ENCODE results near the gene GMPPB.

Gene GMPPB

DNA sequence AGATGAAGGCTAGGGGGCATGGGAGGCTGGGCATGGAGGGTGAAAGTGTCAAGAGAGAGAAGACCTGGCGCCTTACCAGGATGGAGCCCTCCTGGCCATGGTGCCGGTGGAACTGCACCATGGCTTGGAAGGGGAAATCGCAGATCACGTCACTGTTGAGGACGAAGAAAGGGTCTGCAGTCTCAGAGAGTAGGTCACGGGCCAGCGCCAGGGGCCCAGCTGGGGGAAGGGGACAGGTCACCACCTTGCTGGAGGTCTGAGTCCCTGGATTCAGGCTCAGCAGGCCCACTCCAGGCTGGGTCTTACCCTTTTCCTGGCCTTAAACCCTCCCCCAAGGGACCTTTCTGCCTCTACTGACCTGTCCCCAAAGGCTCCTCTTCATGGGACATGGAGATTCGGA, 855 bp downstream of the GMPPB start:
- no peak for TF ChIP-seq CTCF (IDR thresholded peaks at IDR 0.05)
- peaks cover 34 to 36% of the 10 kb centered on the region in 2 experiments for H3K4me1 ChIP-seq (ENCODE audit: control insufficient read depth in 1 of 2, insufficient read depth in 1 of 2, low read depth in 1 of 2, low read length in 1 of 2)
- peaks cover 58% of the 10 kb centered on the region for H3K36me3 ChIP-seq
- H3K27ac ChIP-seq: peak overlapping the region; percentile 87
- peak overlapping the region; percentile 73 to 95 for H3K4me3 ChIP-seq (ENCODE audit: low read depth in 1 of 2, low read length in 1 of 2)
- no peaks in the 10 kb centered on the region for H3K9me3 ChIP-seq
- H3K27me3 ChIP-seq: peaks cover 13% of the 10 kb centered on the region

DNA sequence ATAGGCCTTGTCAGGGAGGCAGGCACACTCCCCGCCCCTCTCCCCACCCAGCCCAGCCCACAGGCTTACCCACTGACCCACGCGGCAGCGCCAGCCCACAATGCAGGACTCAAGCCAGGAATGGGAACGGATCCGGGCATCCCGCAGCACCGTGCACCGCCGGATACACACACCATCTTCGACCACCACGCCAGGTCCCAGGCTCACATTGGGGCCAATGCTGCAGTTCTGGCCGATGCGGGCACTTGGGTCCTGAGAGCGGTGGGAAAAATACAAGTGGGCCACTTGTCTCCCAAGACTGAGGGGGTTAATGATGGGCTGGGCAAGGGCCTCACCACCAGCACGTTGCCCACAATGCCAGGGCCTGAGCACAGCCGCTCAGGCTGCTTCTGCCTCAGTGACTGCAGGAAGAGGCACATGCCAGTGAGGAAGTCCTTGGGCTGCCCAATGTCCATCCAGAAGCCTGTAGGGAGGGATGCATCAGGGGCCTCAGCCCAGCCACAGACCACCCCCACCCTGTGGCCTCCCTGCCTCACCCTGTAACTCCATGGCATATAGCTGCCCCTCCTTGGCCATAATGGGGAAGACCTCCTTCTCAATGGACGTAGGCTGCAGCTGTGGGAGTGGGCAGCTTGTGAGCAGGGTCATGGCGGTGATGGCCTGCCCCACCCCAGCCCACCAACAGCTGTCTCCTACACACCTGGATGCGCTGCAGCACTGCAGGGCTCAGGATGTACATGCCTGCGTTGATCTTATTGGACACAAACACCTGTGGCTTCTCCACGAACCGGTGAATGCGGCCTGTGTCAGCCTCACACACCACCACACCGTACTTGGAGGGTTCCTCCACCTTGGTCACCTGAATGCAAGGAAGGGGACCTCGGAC, 1.6 kb downstream of the GMPPB start:
- peaks cover 50% of the 10 kb centered on the region for H3K36me3 ChIP-seq
- no peaks in the 10 kb centered on the region for H3K9me3 ChIP-seq
- H3K4me1 ChIP-seq (ENCODE audit: control insufficient read depth in 1 of 2, insufficient read depth in 1 of 2, low read depth in 1 of 2, low read length in 1 of 2): peaks cover 34 to 36% of the 10 kb centered on the region in 2 experiments
- H3K27me3 ChIP-seq: peaks cover 14% of the 10 kb centered on the region
- no peak for TF ChIP-seq CTCF (IDR thresholded peaks at IDR 0.05)
- H3K27ac ChIP-seq: no peak overlapping the region
- no peak overlapping the region for H3K4me3 ChIP-seq (ENCODE audit: low read depth in 1 of 2, low read length in 1 of 2)

GRCh38 chr3:49721596-49721895, 2.2 kb downstream of the GMPPB start:
- Histone ChIP-seq H3K27ac (no peak overlapping the region), H3K27me3 (peaks cover 14% of the 10 kb centered on the region), H3K4me1 (ENCODE audit: control insufficient read depth in 1 of 2, insufficient read depth in 1 of 2, low read depth in 1 of 2, low read length in 1 of 2) (peaks cover 34 to 36% of the 10 kb centered on the region in 2 experiments), H3K4me3 (ENCODE audit: low read depth in 1 of 2, low read length in 1 of 2) (no peak overlapping the region), H3K9me3 (no peaks in the 10 kb centered on the region), H3K36me3 (peaks cover 50% of the 10 kb centered on the region)
- no peak for TF ChIP-seq CTCF (IDR thresholded peaks at IDR 0.05)

- no peak for TF ChIP-seq CTCF (IDR thresholded peaks at IDR 0.05)
- Histone ChIP-seq H3K27me3 (peaks cover 14% of the 10 kb centered on the region), H3K4me1 (ENCODE audit: control insufficient read depth in 1 of 2, insufficient read depth in 1 of 2, low read depth in 1 of 2, low read length in 1 of 2) (peaks cover 34 to 36% of the 10 kb centered on the region in 2 experiments), H3K9me3 (no peaks in the 10 kb centered on the region), H3K27ac (no peak overlapping the region), H3K36me3 (peaks cover 50% of the 10 kb centered on the region), H3K4me3 (ENCODE audit: low read depth in 1 of 2, low read length in 1 of 2) (no peak overlapping the region)
Observed at GRCh38 chr3:49720855-49721595, 2.7 kb downstream of the GMPPB start.

DNA sequence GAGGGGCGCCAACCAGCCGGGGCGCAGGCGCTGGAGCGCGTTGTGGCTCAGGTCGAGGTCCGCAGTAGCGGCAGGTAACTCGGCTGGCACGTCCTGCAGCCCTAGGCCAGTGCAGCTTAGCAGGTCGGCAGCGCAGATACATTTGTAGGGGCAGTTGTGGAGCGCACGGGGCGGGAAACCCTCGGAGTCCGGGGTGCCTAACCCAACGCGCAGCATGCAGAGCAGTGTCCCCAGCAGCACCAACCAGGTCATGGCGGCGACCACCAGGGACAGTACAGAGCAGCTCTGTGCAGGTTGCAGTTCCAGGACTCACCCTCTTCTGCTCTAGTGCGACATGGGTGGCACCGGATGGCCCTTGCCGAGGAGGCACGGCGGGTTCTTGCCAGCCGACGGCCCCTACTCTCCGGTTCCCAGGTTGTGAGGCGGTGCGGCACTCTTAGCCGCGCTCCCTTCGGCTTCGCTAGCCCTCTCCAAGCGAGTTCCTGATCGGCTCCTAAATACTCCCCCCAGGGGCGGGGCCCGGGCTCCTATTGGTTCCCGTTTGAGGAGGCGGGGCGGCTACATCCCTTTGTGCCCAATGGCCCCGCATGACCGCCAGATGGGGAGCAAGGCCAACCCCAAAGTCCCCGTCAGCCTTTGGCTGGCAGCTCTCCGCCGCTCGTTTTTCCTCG, 4.4 kb downstream of the GMPPB start, which contains the start of gene AMIGO3:
AMIGO3 (minus strand) TSS at position 471 of the 671 bp plus-strand sequence; CDS start at position 252, 219 bp downstream.
- Histone ChIP-seq H3K27ac (peak within 1 kb of the TSS; percentile 45), H3K36me3 (peaks cover 50% of the 10 kb centered on the region), H3K4me3 (ENCODE audit: low read depth in 1 of 2, low read length in 1 of 2) (peak within 1 kb of the TSS; percentile 71 to 73), H3K4me1 (ENCODE audit: control insufficient read depth in 1 of 2, insufficient read depth in 1 of 2, low read depth in 1 of 2, low read length in 1 of 2) (peaks cover 28 to 30% of the 10 kb centered on the region in 2 experiments), H3K9me3 (no peaks in the 10 kb centered on the region), H3K27me3 (peaks cover 14% of the 10 kb centered on the region)
- peak; percentile 37 for TF ChIP-seq CTCF (IDR thresholded peaks at IDR 0.05)

All from neutrophil (primary cell).